ENCODE results near the gene HERPUD2.

The HERPUD2 gene

DNA sequence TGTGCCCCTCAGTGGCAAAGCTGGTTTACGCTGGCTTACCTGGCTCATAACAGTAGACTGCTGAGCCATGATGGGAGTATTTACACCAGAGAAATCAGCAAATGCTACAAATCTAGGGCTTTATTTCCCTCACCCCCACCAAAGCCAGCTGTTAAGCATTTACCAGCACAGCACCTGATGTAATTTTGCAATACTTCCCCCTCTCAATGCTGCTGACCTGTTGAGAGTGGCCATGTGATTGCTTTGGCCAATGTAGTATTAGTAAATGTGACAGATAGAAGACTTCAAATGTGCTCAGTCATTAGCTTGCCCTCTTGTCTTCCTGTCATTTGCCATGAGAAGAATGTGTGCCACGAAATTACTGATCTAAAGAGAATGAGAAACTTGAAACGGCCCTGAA lies 46.6 kb downstream of the HERPUD2 start:
- Histone ChIP-seq H3K4me3 (ENCODE audit: low read depth, low read length) (no peak overlapping the region), H2AFZ (ENCODE audit: low read length, unreplicated experiment) (no peak overlapping the region), H3K79me2 (ENCODE audit: control insufficient read depth, insufficient read depth, low read length, unreplicated experiment) (peaks cover 16% of the 10 kb centered on the region), H3K27ac (ENCODE audit: low read depth, low read length) (no peak overlapping the region), H3K36me3 (ENCODE audit: insufficient read depth, low read length) (peaks cover 4% of the 10 kb centered on the region; the same call in 1 of the 2 replicates), H3K27me3 (ENCODE audit: insufficient read depth, low read length) (no peaks in the 10 kb centered on the region), H3K4me1 (ENCODE audit: control insufficient read depth, insufficient read depth, low read length, unreplicated experiment) (no peaks in the 10 kb centered on the region)

DNA sequence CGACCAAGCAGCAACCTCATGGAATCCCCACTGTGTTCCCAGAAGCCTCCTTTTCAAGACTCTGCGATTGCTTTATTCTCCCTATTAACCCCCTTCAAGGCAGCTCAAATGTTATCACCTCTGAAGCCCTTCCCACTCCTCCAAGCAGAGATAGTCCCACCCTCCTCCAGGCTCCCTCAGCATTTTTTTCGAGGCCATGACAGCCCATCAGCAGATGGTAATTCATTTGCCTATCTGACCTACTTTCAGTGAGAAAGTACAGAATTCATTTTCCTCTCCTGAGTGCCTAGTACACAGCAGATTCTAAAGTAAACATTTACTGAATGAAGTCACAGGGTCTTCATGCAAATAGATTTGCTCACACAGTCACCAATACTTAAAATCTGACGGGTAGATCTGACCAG lies 47.8 kb downstream of the HERPUD2 start:
- H3K4me1 ChIP-seq (ENCODE audit: control insufficient read depth, insufficient read depth, low read length, unreplicated experiment) = no peaks in the 10 kb centered on the region
- H3K36me3 ChIP-seq (ENCODE audit: insufficient read depth, low read length) = peaks cover 2% of the 10 kb centered on the region; the same call in 1 of the 2 replicates
- no peaks in the 10 kb centered on the region for H3K27me3 ChIP-seq (ENCODE audit: insufficient read depth, low read length)
- peaks cover 13% of the 10 kb centered on the region for H3K79me2 ChIP-seq (ENCODE audit: control insufficient read depth, insufficient read depth, low read length, unreplicated experiment)
- H2AFZ ChIP-seq (ENCODE audit: low read length, unreplicated experiment) = no peak overlapping the region
- H3K27ac ChIP-seq (ENCODE audit: low read depth, low read length) = no peak overlapping the region
- no peak overlapping the region for H3K4me3 ChIP-seq (ENCODE audit: low read depth, low read length)

DNA sequence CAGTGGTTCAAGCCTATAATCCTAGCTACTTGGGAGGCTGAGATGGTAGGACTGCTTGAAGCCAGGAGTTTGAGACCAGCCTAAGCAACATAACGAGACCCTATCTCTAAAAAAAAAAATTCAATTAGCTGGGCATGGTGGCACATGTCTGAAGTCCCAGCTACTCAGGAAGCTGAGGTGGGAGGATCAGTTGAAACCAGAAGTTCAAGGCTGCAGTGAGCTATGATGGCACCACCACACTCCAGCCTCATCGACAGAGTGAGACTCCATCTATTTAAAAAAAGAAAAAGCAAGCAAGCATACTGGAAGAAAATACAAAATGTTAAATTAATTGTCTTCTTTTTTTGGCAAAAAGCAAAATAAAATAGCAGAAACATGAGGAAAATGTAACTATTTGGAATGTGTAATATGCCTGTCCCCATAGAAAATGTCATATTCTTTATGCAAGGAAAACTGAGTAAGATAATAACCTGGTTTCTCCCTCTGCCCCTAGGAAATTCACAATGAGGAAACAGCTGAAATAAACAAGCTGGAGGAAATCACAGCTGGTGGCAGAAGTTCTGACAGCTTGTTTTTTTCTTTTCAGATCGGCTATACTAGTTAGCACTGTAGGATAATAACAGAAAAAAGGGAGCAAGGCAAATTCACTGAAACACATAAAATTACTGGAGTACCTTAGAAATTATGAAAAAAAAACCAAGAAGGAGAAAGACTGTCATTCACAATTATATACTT lies 48.5 kb downstream of the HERPUD2 start:
- H3K27me3 ChIP-seq (ENCODE audit: insufficient read depth, low read length) = no peaks in the 10 kb centered on the region
- no peaks in the 10 kb centered on the region for H3K36me3 ChIP-seq (ENCODE audit: insufficient read depth, low read length)
- no peak overlapping the region for H3K27ac ChIP-seq (ENCODE audit: low read depth, low read length)
- H3K4me3 ChIP-seq (ENCODE audit: low read depth, low read length) = no peak overlapping the region
- no peak overlapping the region for H2AFZ ChIP-seq (ENCODE audit: low read length, unreplicated experiment)
- H3K4me1 ChIP-seq (ENCODE audit: control insufficient read depth, insufficient read depth, low read length, unreplicated experiment) = no peaks in the 10 kb centered on the region
- H3K79me2 ChIP-seq (ENCODE audit: control insufficient read depth, insufficient read depth, low read length, unreplicated experiment) = peaks cover 6% of the 10 kb centered on the region

DNA sequence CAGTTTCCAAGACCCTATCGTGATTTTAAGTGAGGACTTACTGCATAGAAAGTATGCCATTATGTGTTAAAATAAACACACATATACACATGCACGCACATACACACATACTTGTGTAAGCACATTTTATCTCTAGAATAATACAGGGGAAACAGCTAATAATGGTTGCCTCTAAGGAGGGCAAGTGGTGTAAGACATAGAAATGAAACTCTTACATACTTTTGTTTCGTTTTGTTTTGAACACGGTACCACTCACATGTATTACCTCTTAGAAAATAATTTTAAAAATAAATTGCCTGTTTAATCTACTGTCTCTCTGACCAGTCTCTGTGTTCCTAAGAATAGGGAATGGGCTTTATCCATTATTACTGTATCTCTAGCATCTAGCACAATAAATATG lies 49.2 kb downstream of the HERPUD2 start:
- Histone ChIP-seq H3K4me1 (ENCODE audit: control insufficient read depth, insufficient read depth, low read length, unreplicated experiment) (no peaks in the 10 kb centered on the region), H3K79me2 (ENCODE audit: control insufficient read depth, insufficient read depth, low read length, unreplicated experiment) (peaks cover 4% of the 10 kb centered on the region), H2AFZ (ENCODE audit: low read length, unreplicated experiment) (no peak overlapping the region), H3K36me3 (ENCODE audit: insufficient read depth, low read length) (no peaks in the 10 kb centered on the region), H3K4me3 (ENCODE audit: low read depth, low read length) (no peak overlapping the region), H3K27ac (ENCODE audit: low read depth, low read length) (no peak overlapping the region), H3K27me3 (ENCODE audit: insufficient read depth, low read length) (no peaks in the 10 kb centered on the region)

DNA sequence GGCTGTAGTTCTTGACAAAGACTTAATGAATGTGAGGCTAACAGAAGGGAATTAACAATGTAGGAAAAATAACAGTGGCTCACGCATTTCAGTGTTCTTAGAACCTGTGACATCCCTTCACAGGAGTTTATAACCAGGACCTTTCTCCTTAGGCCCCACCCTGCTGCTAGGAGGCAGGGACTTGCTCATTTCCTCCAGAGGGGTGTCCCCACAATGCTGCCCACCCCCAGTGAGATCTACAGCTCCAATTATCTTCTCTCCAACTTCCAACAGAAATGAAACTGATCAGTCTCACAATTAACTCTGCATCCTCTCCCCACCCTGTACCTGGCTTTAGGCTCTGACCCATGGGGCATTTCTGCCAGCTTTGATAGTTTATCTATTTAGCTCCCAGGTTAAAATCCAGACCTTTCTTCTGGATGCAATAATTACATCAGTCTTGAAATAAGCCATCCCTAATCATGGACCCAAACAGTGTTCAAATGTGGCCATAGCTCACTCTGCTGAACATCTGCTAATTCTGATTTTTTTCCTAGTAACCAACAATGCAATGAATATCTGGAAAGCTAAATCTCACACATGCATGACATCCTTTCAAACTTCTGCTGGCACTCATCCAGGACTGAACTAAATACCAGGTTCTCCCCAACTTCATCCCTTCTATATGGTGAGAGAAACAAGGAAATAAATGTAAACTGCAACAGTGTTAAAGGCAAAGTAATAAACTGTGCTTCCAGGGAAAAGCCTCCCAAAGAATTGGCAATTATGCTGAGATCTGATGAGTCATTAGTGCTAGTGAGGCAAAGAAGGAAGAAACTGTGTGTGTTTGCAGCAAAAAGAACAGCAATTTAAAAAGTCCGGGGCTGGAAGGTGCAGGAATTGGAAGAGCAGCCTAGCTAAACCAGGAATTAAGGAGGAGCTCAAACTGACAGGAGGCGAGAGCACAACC lies 64.6 kb downstream of the HERPUD2 start:
- Histone ChIP-seq H3K27me3 (ENCODE audit: insufficient read depth, low read length) (no peaks in the 10 kb centered on the region), H3K36me3 (ENCODE audit: insufficient read depth, low read length) (peaks cover 16% of the 10 kb centered on the region), H3K4me3 (ENCODE audit: low read depth, low read length) (no peak overlapping the region), H3K4me1 (ENCODE audit: control insufficient read depth, insufficient read depth, low read length, unreplicated experiment) (peaks cover 12% of the 10 kb centered on the region), H2AFZ (ENCODE audit: low read length, unreplicated experiment) (no peak overlapping the region), H3K27ac (ENCODE audit: low read depth, low read length) (no peak overlapping the region), H3K79me2 (ENCODE audit: control insufficient read depth, insufficient read depth, low read length, unreplicated experiment) (no peaks in the 10 kb centered on the region)

DNA sequence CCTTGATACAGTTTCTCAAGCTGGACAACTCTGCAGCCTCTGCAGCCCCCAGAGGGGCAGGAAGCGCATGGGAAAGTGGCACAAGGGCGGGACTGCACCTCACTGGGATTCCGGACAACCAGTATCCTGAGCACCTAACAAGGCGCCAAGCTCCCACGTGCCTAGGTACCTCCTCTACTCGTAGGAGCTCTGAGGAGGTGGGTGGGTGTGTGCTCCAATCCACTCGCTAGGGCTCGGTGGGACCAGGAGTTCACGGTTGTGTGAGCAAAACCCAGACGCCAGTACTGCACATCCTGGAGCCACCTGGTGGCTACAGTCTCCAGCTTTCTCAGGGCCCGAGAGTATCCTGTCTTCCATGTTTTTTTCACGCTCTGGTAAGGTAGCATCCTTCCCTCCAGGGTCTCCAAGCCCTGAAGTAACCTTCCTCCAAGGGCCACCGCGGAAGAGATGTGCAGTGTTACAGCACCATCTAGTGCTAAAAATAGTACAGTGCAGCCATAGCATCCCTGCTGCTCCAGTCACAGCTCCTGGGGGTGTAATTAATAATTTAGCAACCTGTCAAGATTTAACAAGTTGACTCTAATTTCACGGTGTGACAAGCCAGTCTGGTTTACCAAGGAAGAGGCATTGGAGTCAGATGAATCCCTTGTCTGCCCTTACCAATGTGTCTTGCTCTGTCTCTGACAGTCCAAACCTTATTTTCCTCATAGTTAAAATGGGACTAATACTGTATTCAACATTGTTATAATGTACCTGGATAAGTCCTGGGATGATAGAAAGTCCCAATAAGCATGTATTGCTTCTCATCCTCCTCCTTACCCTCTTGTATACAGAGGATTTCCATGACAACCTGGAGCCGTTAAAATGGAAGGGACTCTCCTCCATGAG lies 70.4 kb downstream of the HERPUD2 start:
- Histone ChIP-seq H3K4me1 (ENCODE audit: control insufficient read depth, insufficient read depth, low read length, unreplicated experiment) (no peaks in the 10 kb centered on the region), H3K27me3 (ENCODE audit: insufficient read depth, low read length) (no peaks in the 10 kb centered on the region), H2AFZ (ENCODE audit: low read length, unreplicated experiment) (no peak overlapping the region), H3K36me3 (ENCODE audit: insufficient read depth, low read length) (no peaks in the 10 kb centered on the region), H3K79me2 (ENCODE audit: control insufficient read depth, insufficient read depth, low read length, unreplicated experiment) (no peaks in the 10 kb centered on the region), H3K4me3 (ENCODE audit: low read depth, low read length) (no peak overlapping the region), H3K27ac (ENCODE audit: low read depth, low read length) (no peak overlapping the region)

DNA sequence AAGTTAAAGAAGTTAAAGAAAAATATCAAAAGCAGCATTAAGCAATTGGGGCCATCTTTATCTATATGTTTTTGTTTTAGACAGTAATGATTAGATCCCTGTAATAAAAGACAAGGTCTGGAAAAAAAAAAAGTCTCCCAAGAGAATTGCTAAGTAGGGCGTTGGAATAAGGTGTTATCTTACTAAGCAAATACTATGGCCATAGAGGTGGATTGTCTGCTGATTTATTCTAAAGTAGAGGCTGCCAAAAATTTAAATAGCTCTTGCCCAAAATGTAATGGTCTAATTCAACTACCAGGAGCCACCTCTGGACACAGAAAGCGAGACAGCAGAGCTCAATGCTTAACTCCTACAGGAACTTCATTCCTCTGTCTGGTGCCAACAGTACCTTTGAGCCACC lies 71.6 kb downstream of the HERPUD2 start:
- Histone ChIP-seq H2AFZ (ENCODE audit: low read length, unreplicated experiment) (no peak overlapping the region), H3K4me3 (ENCODE audit: low read depth, low read length) (no peak overlapping the region)

DNA sequence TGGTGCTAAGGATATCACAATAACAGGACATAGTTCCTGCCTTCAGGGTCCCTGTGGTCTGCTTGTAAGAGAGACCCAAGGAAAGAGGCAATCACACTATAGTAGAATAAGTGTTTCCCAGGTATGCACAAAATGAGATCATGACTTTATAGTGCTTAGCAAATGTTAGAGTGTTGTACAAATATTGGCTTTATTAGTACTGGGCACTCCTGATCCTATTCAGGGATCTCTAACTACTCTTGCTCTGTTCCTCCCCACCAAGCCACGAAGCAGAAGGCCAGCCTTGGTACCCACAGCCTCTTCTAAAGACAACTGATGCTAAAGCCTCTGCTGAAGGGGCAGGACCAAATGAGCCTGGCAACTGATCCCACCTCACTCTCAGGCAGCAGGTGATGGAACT lies 75.1 kb downstream of the HERPUD2 start:
- Histone ChIP-seq H3K4me1 (ENCODE audit: control insufficient read depth, insufficient read depth, low read length, unreplicated experiment) (no peaks in the 10 kb centered on the region), H3K4me3 (ENCODE audit: low read depth, low read length) (no peak overlapping the region), H3K36me3 (ENCODE audit: insufficient read depth, low read length) (no peaks in the 10 kb centered on the region), H3K79me2 (ENCODE audit: control insufficient read depth, insufficient read depth, low read length, unreplicated experiment) (no peaks in the 10 kb centered on the region), H3K27me3 (ENCODE audit: insufficient read depth, low read length) (no peaks in the 10 kb centered on the region), H2AFZ (ENCODE audit: low read length, unreplicated experiment) (no peak overlapping the region), H3K27ac (ENCODE audit: low read depth, low read length) (no peak overlapping the region)

More for the DNA sequence above, 71.6 kb downstream of the HERPUD2 start:
- Histone ChIP-seq H3K27me3 (ENCODE audit: insufficient read depth, low read length) (no peaks in the 10 kb centered on the region), H3K27ac (ENCODE audit: low read depth, low read length) (no peak overlapping the region), H3K4me1 (ENCODE audit: control insufficient read depth, insufficient read depth, low read length, unreplicated experiment) (no peaks in the 10 kb centered on the region), H3K79me2 (ENCODE audit: control insufficient read depth, insufficient read depth, low read length, unreplicated experiment) (no peaks in the 10 kb centered on the region), H3K36me3 (ENCODE audit: insufficient read depth, low read length) (no peaks in the 10 kb centered on the region)

DNA sequence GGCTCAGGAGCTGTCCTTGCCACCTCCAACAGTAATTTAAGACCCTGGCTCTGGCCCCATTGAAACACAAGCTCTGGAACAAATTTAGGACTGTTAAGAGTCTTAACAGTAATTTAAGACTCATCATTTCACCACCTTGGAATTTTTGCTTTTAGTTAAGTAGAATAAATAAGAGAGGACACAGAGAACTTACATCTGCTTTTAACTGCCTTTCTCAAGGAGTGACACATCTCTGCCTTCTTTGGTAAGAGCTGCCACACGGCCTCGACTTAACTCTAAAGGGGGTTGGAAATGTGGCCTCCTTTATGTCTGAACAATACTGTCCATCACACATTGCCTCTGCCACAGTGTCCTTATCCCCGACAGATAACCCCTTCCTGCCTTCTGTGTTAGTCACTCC lies 77.9 kb downstream of the HERPUD2 start:
- no peaks in the 10 kb centered on the region for H3K79me2 ChIP-seq (ENCODE audit: control insufficient read depth, insufficient read depth, low read length, unreplicated experiment)
- no peaks in the 10 kb centered on the region for H3K4me1 ChIP-seq (ENCODE audit: control insufficient read depth, insufficient read depth, low read length, unreplicated experiment)
- H3K36me3 ChIP-seq (ENCODE audit: insufficient read depth, low read length) = no peaks in the 10 kb centered on the region
- no peak overlapping the region for H3K4me3 ChIP-seq (ENCODE audit: low read depth, low read length)
- H3K27me3 ChIP-seq (ENCODE audit: insufficient read depth, low read length) = no peaks in the 10 kb centered on the region
- no peak overlapping the region for H3K27ac ChIP-seq (ENCODE audit: low read depth, low read length)
- no peak overlapping the region for H2AFZ ChIP-seq (ENCODE audit: low read length, unreplicated experiment)

DNA sequence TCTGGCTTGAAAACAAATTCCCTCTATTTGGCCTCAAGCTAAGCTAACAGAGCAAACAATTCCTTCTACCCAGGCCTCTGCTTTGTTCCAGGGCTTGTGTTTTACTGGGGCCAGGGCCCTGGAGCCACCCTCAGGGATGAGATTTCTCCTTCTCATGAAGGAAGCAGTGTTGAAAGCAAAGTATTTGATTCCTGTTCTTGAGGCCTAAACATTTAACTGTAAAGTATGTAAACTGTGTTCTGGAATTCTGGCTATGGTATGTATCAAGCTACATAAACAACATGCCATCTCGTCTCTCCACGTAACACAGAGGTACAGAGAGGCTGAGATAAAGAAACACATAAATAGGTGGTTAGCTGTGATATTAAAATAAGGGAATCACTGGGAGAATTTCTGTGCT lies 81.8 kb downstream of the HERPUD2 start:
- no peaks in the 10 kb centered on the region for H3K79me2 ChIP-seq (ENCODE audit: control insufficient read depth, insufficient read depth, low read length, unreplicated experiment)
- H3K27ac ChIP-seq (ENCODE audit: low read depth, low read length) = no peak overlapping the region
- H2AFZ ChIP-seq (ENCODE audit: low read length, unreplicated experiment) = no peak overlapping the region
- H3K27me3 ChIP-seq (ENCODE audit: insufficient read depth, low read length) = no peaks in the 10 kb centered on the region
- H3K4me3 ChIP-seq (ENCODE audit: low read depth, low read length) = no peak overlapping the region
- no peaks in the 10 kb centered on the region for H3K4me1 ChIP-seq (ENCODE audit: control insufficient read depth, insufficient read depth, low read length, unreplicated experiment)
- H3K36me3 ChIP-seq (ENCODE audit: insufficient read depth, low read length) = no peaks in the 10 kb centered on the region

Measured in ACC112 (cell line).